Neural cell (in vitro differentiated cells): ENCODE data around the gene DTNBP1. TPM values are rescaled to one million over a fixed set of nuclear protein-coding genes. Genes with fewer than 3 reads are reported as not detected.
A peak's percentile ranks its signal among the peaks of the same experiment; 100 is the strongest.

Experiments used
- H2AFZ ChIP-seq: fragments of 200-600, 300-800 bp; sonication (generic), shearing (Covaris generic); 2 replicates; pipeline ENCODE4 v1.6.0; 2014; ENCODE audit warnings: low read depth, mild to moderate bottlenecking, antibody characterized with exemption, low read length, moderate library complexity
- H3F3A ChIP-seq: fragments of 200-600 bp; shearing (Covaris generic); 2 replicates; pipeline ENCODE4 v1.6.1; 2016; ENCODE audit warnings: mild to moderate bottlenecking, moderate library complexity, mixed read lengths, antibody characterized with exemption, low read length; ENCODE audit not compliant: insufficient read depth, poor library complexity, severe bottlenecking
- H3K27ac ChIP-seq: fragments of 200-600, 300-800 bp; sonication (generic), shearing (Covaris generic); 2 replicates; pipeline ENCODE4 v1.5.1; 2014; ENCODE audit warnings: mild to moderate bottlenecking, low read length, moderate library complexity
- H3K27me3 ChIP-seq: fragments of 300-800, 200-600 bp; sonication (generic), shearing (Covaris generic); 2 replicates; pipeline ENCODE4 v1.6.0; 2014; ENCODE audit warnings: mild to moderate bottlenecking, low read depth, low read length, moderate library complexity; ENCODE audit not compliant: insufficient read depth
- H3K36me3 ChIP-seq: fragments of 300-800, 200-600 bp; sonication (generic), shearing (Covaris generic); 2 replicates; pipeline ENCODE4 v1.5.1; 2014; ENCODE audit warnings: mild to moderate bottlenecking, antibody characterized with exemption, low read length, moderate library complexity; ENCODE audit not compliant: insufficient read depth
- H3K4me2 ChIP-seq: fragments of 300-800, 200-600 bp; sonication (generic), shearing (Covaris generic); 2 replicates; pipeline ENCODE4 v1.6.0; 2014; ENCODE audit warnings: mild to moderate bottlenecking, low read length
- H3K4me3 ChIP-seq: fragments of 300-800, 200-600 bp; sonication (generic), shearing (Covaris generic); 2 replicates; pipeline ENCODE4 v1.5.1; 2014; ENCODE audit warnings: mild to moderate bottlenecking, low read length, moderate library complexity
- H3K79me2 ChIP-seq: fragments of 200-600 bp; shearing (Covaris generic); replicated peaks from 2 replicates; pipeline ENCODE4 v1.6.0; 2014; ENCODE audit warnings: mild to moderate bottlenecking, low read length, moderate library complexity; ENCODE audit not compliant: insufficient read depth
- H3K9ac ChIP-seq: fragments of 300-800, 200-600 bp; sonication (generic), shearing (Covaris generic); 2 replicates; pipeline ENCODE4 v1.6.1; 2016; ENCODE audit warnings: mild to moderate bottlenecking, low read length, mixed read lengths
- H3K9me2 ChIP-seq: fragments of 200-600 bp; shearing (Covaris generic); 2 replicates; pipeline ENCODE4 v1.6.1; 2016; ENCODE audit warnings: mild to moderate bottlenecking, low read length, mixed read lengths; ENCODE audit not compliant: insufficient read depth
- H3K9me3 ChIP-seq: fragments of 200-600, 300-800 bp; sonication (generic), shearing (Covaris generic); 2 replicates; pipeline ENCODE4 v1.6.1; 2016; ENCODE audit warnings: mild to moderate bottlenecking, mixed run types, low read length, moderate library complexity, mixed read lengths
- H4K20me1 ChIP-seq: fragments of 200-600 bp; shearing (Covaris generic); 2 replicates; pipeline ENCODE4 v1.6.1; 2016; ENCODE audit warnings: mild to moderate bottlenecking, mixed run types; ENCODE audit not compliant: insufficient read depth
- CTCF ChIP-seq: fragments of 450-650 bp; IDR thresholded peaks from 2 replicates; pipeline ENCODE4 v1.5.1; 2014; ENCODE audit warnings: antibody characterized with exemption, mild to moderate bottlenecking, moderate library complexity; ENCODE audit not compliant: poor library complexity, severe bottlenecking
- EP300 ChIP-seq: fragments of 450-650 bp; conservative IDR thresholded peaks from 2 replicates; pipeline ENCODE4 v1.6.1; 2014; ENCODE audit warnings: antibody characterized with exemption, mild to moderate bottlenecking, moderate library complexity; ENCODE audit not compliant: poor library complexity, severe bottlenecking
- EZH2 ChIP-seq: fragments of 200-600, 300-800 bp; shearing (Covaris generic), sonication (generic); IDR thresholded peaks from 2 replicates; pipeline ENCODE4 v1.6.1; 2014; ENCODE audit warnings: antibody characterized with exemption, low read length, borderline replicate concordance, mild to moderate bottlenecking; ENCODE audit not compliant: insufficient read depth, poor library complexity, severe bottlenecking
- MXI1 ChIP-seq: fragments of 450-650 bp; conservative IDR thresholded peaks from 2 replicates; pipeline ENCODE4 v1.6.1; 2014; ENCODE audit warnings: antibody characterized with exemption, mild to moderate bottlenecking; ENCODE audit not compliant: poor library complexity, severe bottlenecking
- POLR2AphosphoS5 ChIP-seq: IDR thresholded peaks from 2 replicates; pipeline ENCODE4 v1.6.1; 2012
- RAD21 ChIP-seq: fragments of 450-650 bp; conservative IDR thresholded peaks from 2 replicates; pipeline ENCODE4 v1.6.1; 2014; ENCODE audit warnings: antibody characterized with exemption, mild to moderate bottlenecking, moderate library complexity
- REST ChIP-seq: IDR thresholded peaks from 2 replicates; pipeline ENCODE4 v1.6.1; 2012; ENCODE audit warnings: borderline replicate concordance
- SMC3 ChIP-seq: fragments of 450-650 bp; conservative IDR thresholded peaks from 2 replicates; pipeline ENCODE4 v1.6.1; 2014; ENCODE audit warnings: antibody characterized with exemption, mild to moderate bottlenecking, moderate library complexity; ENCODE audit not compliant: poor library complexity
- TAF1 ChIP-seq: IDR thresholded peaks from 2 replicates; pipeline ENCODE4 v1.6.1; 2012; ENCODE audit warnings: low read depth
- polyA plus RNA-seq: library from polyadenylated mRNA; depleted of rRNA; stranded (reverse); fragments of >200 nt; gene quantifications from 2 replicates; pipeline ENCODE4 v1.2.3, GENCODE V29; 2014

DTNBP1 gene
- polyA plus RNA-seq, 1 donor from 2014 or later = 22.6 TPM

GRCh38 chr6:15691250-15691869 is 28.5 kb upstream of the DTNBP1 start:
- Histone ChIP-seq H3K27me3 (no peaks in the 10 kb centered on the region), H2AFZ (no peak overlapping the region), H3K27ac (no peak overlapping the region), H3K36me3 (no peaks in the 10 kb centered on the region), H3K79me2 (no peaks in the 10 kb centered on the region), H3K9ac (no peak overlapping the region), H3K4me2 (no peak overlapping the region), H3F3A (no peaks in the 10 kb centered on the region), H3K9me3 (no peaks in the 10 kb centered on the region), H3K9me2 (no peaks in the 10 kb centered on the region), H4K20me1 (no peaks in the 10 kb centered on the region), H3K4me3 (no peak overlapping the region)
- TF ChIP-seq EP300 = no peak
- peak; percentile 100 for TF ChIP-seq CTCF
- no peak for TF ChIP-seq POLR2AphosphoS5
- peak; percentile 44 for TF ChIP-seq TAF1
- TF ChIP-seq REST = no peak
- TF ChIP-seq MXI1 = peak; percentile 21
- no peak for TF ChIP-seq EZH2
- peak; percentile 100 for TF ChIP-seq RAD21
- peak; percentile 100 for TF ChIP-seq SMC3

GRCh38 chr6:15690510-15690909 is 27.7 kb upstream of the DTNBP1 start:
- no peaks in the 10 kb centered on the region for H3K79me2 ChIP-seq
- no peak overlapping the region for H3K4me3 ChIP-seq
- H3K36me3 ChIP-seq = no peaks in the 10 kb centered on the region
- no peak overlapping the region for H2AFZ ChIP-seq
- no peak overlapping the region for H3K4me2 ChIP-seq
- no peak overlapping the region for H3K27ac ChIP-seq
- H4K20me1 ChIP-seq = no peaks in the 10 kb centered on the region
- H3K9me2 ChIP-seq = no peaks in the 10 kb centered on the region
- H3K27me3 ChIP-seq = no peaks in the 10 kb centered on the region
- no peak overlapping the region for H3K9ac ChIP-seq
- no peak for TF ChIP-seq CTCF
- TF ChIP-seq EZH2 = no peak
- no peak for TF ChIP-seq POLR2AphosphoS5
- TF ChIP-seq REST = no peak
- no peak for TF ChIP-seq TAF1
- no peak for TF ChIP-seq EP300
- TF ChIP-seq MXI1 = no peak
- TF ChIP-seq RAD21 = no peak
- TF ChIP-seq SMC3 = no peak
- no peaks in the 10 kb centered on the region for H3K9me3 ChIP-seq
- no peaks in the 10 kb centered on the region for H3F3A ChIP-seq
